ENCODE data around the gene CDK5. TPM values are rescaled to one million over a fixed set of nuclear protein-coding genes. Genes with fewer than 3 reads are reported as not detected.

Gene CDK5
- total and polyA plus RNA-seq, 2 experiments from 2014 or later: 17.8 to 56.8 TPM

DNA sequence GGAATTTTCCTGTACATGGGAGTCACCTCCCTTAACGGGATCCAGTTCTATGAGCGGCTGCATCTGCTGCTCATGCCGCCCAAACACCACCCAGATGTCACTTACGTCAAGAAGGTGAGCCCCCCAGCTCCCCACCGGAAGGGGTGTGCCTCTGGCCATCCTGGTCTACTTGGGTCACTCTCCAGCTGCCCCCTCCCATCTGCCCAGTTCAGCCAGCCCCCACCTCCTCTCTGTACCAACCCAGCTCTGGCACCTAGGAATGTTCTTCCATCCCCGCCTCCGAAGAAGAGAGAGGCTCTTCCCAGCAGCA, 17.9 kb upstream of the CDK5 start:
- Histone ChIP-seq H3K9me3 (ENCODE audit: low read depth) (no peaks in the 10 kb centered on the region), H3K4me1 (ENCODE audit: low read depth) (peaks cover 5% of the 10 kb centered on the region), H3K27me3 (no peaks in the 10 kb centered on the region), H3K4me3 (no peak overlapping the region), H3K27ac (no peak overlapping the region), H3K36me3 (peaks cover 27% of the 10 kb centered on the region)
- TF ChIP-seq, protein P1, sequence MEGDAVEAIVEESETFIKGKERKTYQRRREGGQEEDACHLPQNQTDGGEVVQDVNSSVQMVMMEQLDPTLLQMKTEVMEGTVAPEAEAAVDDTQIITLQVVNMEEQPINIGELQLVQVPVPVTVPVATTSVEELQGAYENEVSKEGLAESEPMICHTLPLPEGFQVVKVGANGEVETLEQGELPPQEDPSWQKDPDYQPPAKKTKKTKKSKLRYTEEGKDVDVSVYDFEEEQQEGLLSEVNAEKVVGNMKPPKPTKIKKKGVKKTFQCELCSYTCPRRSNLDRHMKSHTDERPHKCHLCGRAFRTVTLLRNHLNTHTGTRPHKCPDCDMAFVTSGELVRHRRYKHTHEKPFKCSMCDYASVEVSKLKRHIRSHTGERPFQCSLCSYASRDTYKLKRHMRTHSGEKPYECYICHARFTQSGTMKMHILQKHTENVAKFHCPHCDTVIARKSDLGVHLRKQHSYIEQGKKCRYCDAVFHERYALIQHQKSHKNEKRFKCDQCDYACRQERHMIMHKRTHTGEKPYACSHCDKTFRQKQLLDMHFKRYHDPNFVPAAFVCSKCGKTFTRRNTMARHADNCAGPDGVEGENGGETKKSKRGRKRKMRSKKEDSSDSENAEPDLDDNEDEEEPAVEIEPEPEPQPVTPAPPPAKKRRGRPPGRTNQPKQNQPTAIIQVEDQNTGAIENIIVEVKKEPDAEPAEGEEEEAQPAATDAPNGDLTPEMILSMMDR (IDR thresholded peaks at IDR 0.05; ENCODE audit: low read depth, low read length): no peak
- DNase-seq (ENCODE audit: low read depth in 1 of 2, low spot score in 1 of 2): no peak

DNA sequence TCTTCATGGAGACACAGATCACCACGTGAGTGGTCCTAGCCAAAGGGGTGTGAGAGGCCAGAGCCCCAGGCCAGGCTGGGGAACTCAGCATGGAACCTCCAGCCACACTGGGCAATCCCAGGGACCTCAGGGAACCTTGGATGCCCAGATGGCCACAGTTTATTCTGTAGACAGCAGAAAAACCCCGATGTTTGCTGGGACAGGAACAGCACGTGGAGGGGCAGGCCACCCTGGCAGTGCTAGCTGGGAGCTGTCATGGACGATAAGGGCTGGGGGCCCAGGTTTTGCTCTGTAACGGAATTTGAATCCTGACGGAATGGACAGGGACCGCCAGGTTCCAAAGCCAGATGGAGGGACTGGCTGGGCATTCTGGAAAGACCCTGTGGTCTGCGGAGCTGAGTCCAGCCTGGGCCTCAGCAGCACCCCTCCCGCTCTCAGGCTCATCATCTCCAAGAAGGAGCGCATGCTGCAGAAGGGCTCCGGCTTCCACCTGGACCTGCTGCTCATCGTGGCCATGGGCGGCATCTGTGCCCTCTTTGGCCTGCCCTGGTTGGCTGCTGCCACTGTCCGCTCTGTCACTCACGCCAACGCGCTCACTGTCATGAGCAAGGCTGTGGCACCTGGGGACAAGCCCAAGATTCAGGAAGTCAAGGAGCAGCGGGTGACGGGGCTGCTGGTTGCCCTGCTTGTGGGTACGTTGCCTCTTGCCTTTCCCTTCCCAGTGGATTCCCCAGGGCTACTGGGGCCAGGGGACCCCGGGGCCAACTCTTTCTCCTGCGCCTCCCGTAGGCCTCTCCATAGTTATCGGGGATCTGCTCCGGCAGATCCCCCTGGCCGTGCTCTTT, 17.3 kb upstream of the CDK5 start:
- H3K36me3 ChIP-seq: peaks cover 32% of the 10 kb centered on the region
- no peaks in the 10 kb centered on the region for H3K9me3 ChIP-seq (ENCODE audit: low read depth)
- peaks cover 5% of the 10 kb centered on the region for H3K4me1 ChIP-seq (ENCODE audit: low read depth)
- TF ChIP-seq, protein P1 (IDR thresholded peaks at IDR 0.05; ENCODE audit: low read depth, low read length): no peak
- H3K27ac ChIP-seq: no peak overlapping the region
- H3K27me3 ChIP-seq: no peaks in the 10 kb centered on the region
- no peak for DNase-seq (ENCODE audit: low read depth in 1 of 2, low spot score in 1 of 2)
- no peak overlapping the region for H3K4me3 ChIP-seq

DNA sequence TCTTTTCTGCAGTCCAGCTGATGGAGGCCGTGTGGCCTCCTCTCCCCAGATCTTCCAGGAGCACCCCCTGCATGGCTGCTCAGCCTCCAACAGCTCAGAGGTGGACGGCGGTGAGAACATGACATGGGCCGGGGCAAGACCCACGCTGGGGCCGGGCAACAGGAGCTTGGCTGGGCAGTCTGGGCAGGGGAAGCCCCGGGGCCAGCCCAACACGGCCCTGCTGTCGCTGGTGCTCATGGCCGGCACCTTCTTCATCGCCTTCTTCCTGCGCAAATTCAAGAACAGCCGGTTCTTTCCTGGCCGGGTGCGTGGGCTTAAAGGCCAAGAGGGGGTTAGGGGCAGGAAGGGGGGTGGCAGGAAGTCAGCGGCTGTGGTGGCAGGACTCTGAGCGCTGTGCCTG, 16.3 kb upstream of the CDK5 start:
- H3K27ac ChIP-seq: no peak overlapping the region
- H3K36me3 ChIP-seq: peaks cover 42% of the 10 kb centered on the region
- H3K4me3 ChIP-seq: no peak overlapping the region
- no peaks in the 10 kb centered on the region for H3K27me3 ChIP-seq
- no peaks in the 10 kb centered on the region for H3K4me1 ChIP-seq (ENCODE audit: low read depth)
- H3K9me3 ChIP-seq (ENCODE audit: low read depth): no peaks in the 10 kb centered on the region
- TF ChIP-seq, protein P1 (IDR thresholded peaks at IDR 0.05; ENCODE audit: low read depth, low read length): no peak
- no peak for DNase-seq (ENCODE audit: low read depth in 1 of 2, low spot score in 1 of 2)

DNA sequence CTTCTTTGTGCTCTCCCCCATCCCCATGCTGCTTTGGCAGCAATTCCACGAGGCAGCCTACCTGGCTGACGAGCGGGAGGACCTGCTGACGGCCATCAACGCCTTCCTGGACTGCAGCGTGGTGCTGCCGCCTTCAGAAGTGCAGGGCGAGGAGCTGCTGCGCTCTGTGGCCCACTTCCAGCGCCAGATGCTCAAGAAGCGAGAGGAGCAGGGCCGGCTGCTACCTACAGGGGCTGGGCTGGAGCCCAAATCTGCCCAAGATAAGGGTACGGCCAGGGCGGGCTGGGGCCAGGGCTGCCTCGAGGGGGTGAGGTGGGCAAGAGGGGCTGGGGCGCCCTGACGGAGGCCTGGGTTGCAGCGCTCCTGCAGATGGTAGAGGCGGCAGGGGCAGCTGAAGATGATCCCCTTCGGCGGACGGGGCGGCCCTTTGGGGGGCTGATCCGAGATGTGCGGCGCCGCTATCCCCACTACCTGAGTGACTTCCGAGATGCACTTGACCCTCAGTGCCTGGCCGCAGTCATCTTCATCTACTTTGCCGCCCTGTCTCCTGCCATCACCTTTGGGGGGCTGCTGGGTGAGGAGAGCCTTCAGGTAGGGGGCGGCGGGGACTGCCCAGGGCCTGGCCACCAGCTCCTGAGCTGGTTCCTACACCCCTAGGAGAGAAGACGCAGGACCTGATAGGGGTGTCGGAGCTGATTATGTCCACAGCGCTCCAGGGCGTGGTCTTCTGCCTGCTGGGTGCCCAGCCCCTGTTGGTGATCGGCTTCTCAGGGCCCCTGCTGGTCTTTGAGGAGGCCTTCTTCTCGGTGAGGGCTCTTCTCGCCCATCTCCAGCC, 13.6 kb upstream of the CDK5 start:
- Histone ChIP-seq H3K9me3 (ENCODE audit: low read depth) (no peaks in the 10 kb centered on the region), H3K4me1 (ENCODE audit: low read depth) (no peaks in the 10 kb centered on the region), H3K27me3 (no peaks in the 10 kb centered on the region), H3K27ac (no peak overlapping the region), H3K36me3 (peaks cover 64% of the 10 kb centered on the region), H3K4me3 (no peak overlapping the region)
- TF ChIP-seq, protein P1 (IDR thresholded peaks at IDR 0.05; ENCODE audit: low read depth, low read length): no peak
- no peak for DNase-seq (ENCODE audit: low read depth in 1 of 2, low spot score in 1 of 2)

DNA sequence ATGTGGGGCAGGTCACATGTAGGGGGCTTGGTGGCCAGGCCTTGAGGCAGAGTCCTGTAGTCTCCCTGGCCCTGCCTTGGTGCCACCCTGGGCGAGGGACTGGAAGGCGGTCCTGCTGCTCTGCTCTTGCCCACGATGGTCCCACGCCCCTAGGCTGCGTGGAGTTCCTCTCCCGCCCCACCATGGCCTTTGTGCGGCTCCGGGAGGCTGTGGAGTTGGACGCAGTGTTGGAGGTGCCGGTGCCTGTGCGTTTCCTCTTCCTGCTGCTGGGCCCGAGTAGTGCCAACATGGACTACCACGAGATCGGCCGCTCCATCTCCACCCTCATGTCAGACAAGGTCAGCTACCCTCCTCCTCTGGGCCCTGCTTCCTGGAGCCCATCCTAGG, 12.9 kb upstream of the CDK5 start:
- DNase-seq (ENCODE audit: low read depth in 1 of 2, low spot score in 1 of 2): no peak
- TF ChIP-seq, protein P1 (IDR thresholded peaks at IDR 0.05; ENCODE audit: low read depth, low read length): no peak
- H3K4me1 ChIP-seq (ENCODE audit: low read depth): no peaks in the 10 kb centered on the region
- H3K4me3 ChIP-seq: no peak overlapping the region
- H3K9me3 ChIP-seq (ENCODE audit: low read depth): no peaks in the 10 kb centered on the region
- H3K27ac ChIP-seq: no peak overlapping the region
- no peaks in the 10 kb centered on the region for H3K27me3 ChIP-seq
- H3K36me3 ChIP-seq: peaks cover 65% of the 10 kb centered on the region
